ENCODE data around the gene WDR93.

WDR93 gene

GRCh38 chr15:89747708-89748682 lies 57.4 kb downstream of the WDR93 start:
- peak; percentile 17 for DNase-seq (ENCODE audit: low read depth)
- no peak for TF ChIP-seq CTCF (IDR thresholded peaks at IDR 0.05; ENCODE audit: low read length, missing control alignments)

GRCh38 chr15:89749054-89749453 lies 58.4 kb downstream of the WDR93 start:
- no peak for TF ChIP-seq CTCF (IDR thresholded peaks at IDR 0.05; ENCODE audit: low read length, missing control alignments)
- H3K4me3 ChIP-seq (replicated peaks; ENCODE audit: low read depth, low read length): no peak overlapping the region
- no peak for DNase-seq (ENCODE audit: low read depth)

More at GRCh38 chr15:89747708-89748682, 57.4 kb downstream of the WDR93 start:
- H3K4me3 ChIP-seq (replicated peaks; ENCODE audit: low read depth, low read length): no peak overlapping the region

GRCh38 chr15:89749526-89749925 lies 58.9 kb downstream of the WDR93 start:
- no peak for DNase-seq (ENCODE audit: low read depth)
- TF ChIP-seq CTCF (IDR thresholded peaks at IDR 0.05; ENCODE audit: low read length, missing control alignments): no peak
- no peak overlapping the region for H3K4me3 ChIP-seq (replicated peaks; ENCODE audit: low read depth, low read length)

GRCh38 chr15:89749951-89750559 lies 59.4 kb downstream of the WDR93 start:
- TF ChIP-seq CTCF (IDR thresholded peaks at IDR 0.05; ENCODE audit: low read length, missing control alignments): no peak
- no peak for DNase-seq (ENCODE audit: low read depth)
- peak overlapping the region; percentile 49 for H3K4me3 ChIP-seq (replicated peaks; ENCODE audit: low read depth, low read length)

- peak; percentile 92 for DNase-seq (ENCODE audit: low read depth)
- H3K4me3 ChIP-seq (replicated peaks; ENCODE audit: low read depth, low read length): peak within 1 kb of the TSS; percentile 49
- TF ChIP-seq CTCF (IDR thresholded peaks at IDR 0.05; ENCODE audit: low read length, missing control alignments): peak; percentile 54
Measured at GRCh38 chr15:89750560-89751542, 60.2 kb downstream of the WDR93 start, which contains the start of gene MESP1. Gene MESP1, minus strand, starts transcription at chr15:89751249. Its CDS starts 18 bp downstream, at chr15:89751231.

GRCh38 chr15:89751748-89752147 lies 61.1 kb downstream of the WDR93 start:
- TF ChIP-seq CTCF (IDR thresholded peaks at IDR 0.05; ENCODE audit: low read length, missing control alignments): no peak
- H3K4me3 ChIP-seq (replicated peaks; ENCODE audit: low read depth, low read length): no peak overlapping the region
- DNase-seq (ENCODE audit: low read depth): no peak
